Lung (tissue), 12 donors: ENCODE results near the gene B3GLCT. TPM values are rescaled to one million over a fixed set of nuclear protein-coding genes. Genes with fewer than 3 reads are reported as not detected.
A peak's percentile ranks its signal among the peaks of the same experiment; 100 is the strongest.

Experiments
- ATAC-seq: fragments of 200-7000 bp; cut with Tn5 transposase; one replicate; pipeline ENCODE4 v1.9.1; 2020; ENCODE audit warnings: moderate number of reproducible peaks; ENCODE audit not compliant: insufficient read depth, low FRiP score
- DNase-seq, 3 donors: peaks; one replicate each; pipeline ENCODE4 v3.0.0-alpha.2; 2013 to 2017
- H3K27ac ChIP-seq, 2 donors: one replicate each; pipeline ENCODE4 v1.5.1; 2013; ENCODE audit warnings: mild to moderate bottlenecking in 2 of 2, moderate library complexity in 2 of 2, control low read depth in 1 of 2, inconsistent platforms in 1 of 2, low read depth in 1 of 2, low read length in 1 of 2
- H3K27me3 ChIP-seq, 3 donors: one replicate each; pipeline ENCODE4 v1.5.1; 2013; ENCODE audit warnings: low read length in 2 of 3; ENCODE audit not compliant: control insufficient read depth in 3 of 3, insufficient read depth in 3 of 3
- H3K36me3 ChIP-seq, 4 donors: one replicate each; pipeline ENCODE4 v1.5.1; 2013; ENCODE audit warnings: low read length in 4 of 4, mild to moderate bottlenecking in 1 of 4, moderate library complexity in 1 of 4; ENCODE audit not compliant: control insufficient read depth in 4 of 4, insufficient read depth in 4 of 4
- H3K4me1 ChIP-seq, 5 donors: one replicate each; pipeline ENCODE4 v1.5.1; 2013; ENCODE audit warnings: low read length in 5 of 5, mild to moderate bottlenecking in 2 of 5, moderate library complexity in 1 of 5; ENCODE audit not compliant: control insufficient read depth in 5 of 5, insufficient read depth in 5 of 5
- H3K4me3 ChIP-seq: one replicate; pipeline ENCODE4 v1.5.1; 2013; ENCODE audit warnings: mild to moderate bottlenecking, control low read depth, moderate library complexity
- H3K9ac ChIP-seq, 2 donors: one replicate each; pipeline ENCODE4 v1.5.1; 2013; ENCODE audit warnings: low read length in 2 of 2, control low read depth in 1 of 2; ENCODE audit not compliant: insufficient read depth in 1 of 2
- H3K9me3 ChIP-seq, 4 donors: one replicate each; pipeline ENCODE4 v1.5.1; 2013; ENCODE audit warnings: low read length in 3 of 4, mild to moderate bottlenecking in 1 of 4, moderate library complexity in 1 of 4; ENCODE audit not compliant: control insufficient read depth in 4 of 4, insufficient read depth in 3 of 4
- WGBS, 2 donors: extraction: QIAGEN DNeasy Blood & Tissue Kit; methylation state at CpG; one replicate each; pipeline ENCODE4 v1.1.7; 2013; 5-methylcytosine and 5-hydroxymethylcytosine counted together
- polyA plus RNA-seq, 2 donors: library from polyadenylated mRNA; stranded (reverse); fragments of 200-250 nt; gene quantifications; one replicate each; pipeline ENCODE4 v1.2.1, GENCODE V29; 2013
- total RNA-seq, 2 donors: library from RNA; depleted of rRNA in 1 of 2; stranded (reverse); fragments of >200 nt in 1 of 2; gene quantifications; one replicate each; pipeline ENCODE4 v1.2.1, GENCODE V29; 2014 to 2021
- TF ChIP-seq, protein P1 (sequence below): IDR thresholded peaks from 2 replicates; pipeline ENCODE4 v1.5.1; 2012; ENCODE audit warnings: mild to moderate bottlenecking; ENCODE audit errors: control extremely low read depth, extremely low read depth
- donor health status: control.
- donor health status: control.
- donor health status: Bipolar disorder and iron deficiency.
- donor health status: healthy.
- donor health status: DM: yes; HTN: yes; CAD: no.

The B3GLCT gene
- total and polyA plus RNA-seq, 4 donors, result 2.4 to 13.7 (median 3.1) TPM

DNA sequence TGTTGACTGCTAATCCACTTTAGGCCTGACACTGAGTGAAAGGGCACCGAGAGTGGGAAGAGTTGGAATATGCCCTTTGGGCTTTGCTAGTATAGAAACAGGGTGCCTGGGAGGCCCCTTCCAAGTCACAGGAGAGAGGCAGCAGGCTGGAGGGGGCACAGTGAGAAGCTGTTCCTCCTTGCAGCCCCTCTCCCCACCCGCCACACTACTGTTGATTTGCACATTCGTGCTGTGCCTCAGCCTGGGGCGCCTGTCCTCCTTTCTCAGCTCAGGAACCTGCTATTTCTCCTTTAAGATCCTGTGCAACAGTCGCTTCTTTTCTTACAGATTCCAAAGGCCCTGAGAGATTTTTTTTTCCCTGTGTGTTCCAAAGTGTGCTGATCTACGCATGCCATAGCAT, 2.8 kb upstream of the B3GLCT start:
- WGBS, 2 donors, result 83 to 95% methylated on average over 6 of the region's 6 CpGs
- Histone ChIP-seq H3K9me3 (no peaks in the 10 kb centered on the region), H3K36me3 (no peaks in the 10 kb centered on the region), H3K27me3 (peaks cover 0 to 3% (median 0%) of the 10 kb centered on the region in 3 donors), H3K4me1 (peaks cover 0 to 11% (median 1%) of the 10 kb centered on the region in 5 donors), H3K27ac (no peak overlapping the region), H3K4me3 (no peak overlapping the region), H3K9ac (no peak overlapping the region)
- TF ChIP-seq, protein P1, sequence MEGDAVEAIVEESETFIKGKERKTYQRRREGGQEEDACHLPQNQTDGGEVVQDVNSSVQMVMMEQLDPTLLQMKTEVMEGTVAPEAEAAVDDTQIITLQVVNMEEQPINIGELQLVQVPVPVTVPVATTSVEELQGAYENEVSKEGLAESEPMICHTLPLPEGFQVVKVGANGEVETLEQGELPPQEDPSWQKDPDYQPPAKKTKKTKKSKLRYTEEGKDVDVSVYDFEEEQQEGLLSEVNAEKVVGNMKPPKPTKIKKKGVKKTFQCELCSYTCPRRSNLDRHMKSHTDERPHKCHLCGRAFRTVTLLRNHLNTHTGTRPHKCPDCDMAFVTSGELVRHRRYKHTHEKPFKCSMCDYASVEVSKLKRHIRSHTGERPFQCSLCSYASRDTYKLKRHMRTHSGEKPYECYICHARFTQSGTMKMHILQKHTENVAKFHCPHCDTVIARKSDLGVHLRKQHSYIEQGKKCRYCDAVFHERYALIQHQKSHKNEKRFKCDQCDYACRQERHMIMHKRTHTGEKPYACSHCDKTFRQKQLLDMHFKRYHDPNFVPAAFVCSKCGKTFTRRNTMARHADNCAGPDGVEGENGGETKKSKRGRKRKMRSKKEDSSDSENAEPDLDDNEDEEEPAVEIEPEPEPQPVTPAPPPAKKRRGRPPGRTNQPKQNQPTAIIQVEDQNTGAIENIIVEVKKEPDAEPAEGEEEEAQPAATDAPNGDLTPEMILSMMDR, result no peak
- no peak for DNase-seq
- no peak for ATAC-seq

DNA sequence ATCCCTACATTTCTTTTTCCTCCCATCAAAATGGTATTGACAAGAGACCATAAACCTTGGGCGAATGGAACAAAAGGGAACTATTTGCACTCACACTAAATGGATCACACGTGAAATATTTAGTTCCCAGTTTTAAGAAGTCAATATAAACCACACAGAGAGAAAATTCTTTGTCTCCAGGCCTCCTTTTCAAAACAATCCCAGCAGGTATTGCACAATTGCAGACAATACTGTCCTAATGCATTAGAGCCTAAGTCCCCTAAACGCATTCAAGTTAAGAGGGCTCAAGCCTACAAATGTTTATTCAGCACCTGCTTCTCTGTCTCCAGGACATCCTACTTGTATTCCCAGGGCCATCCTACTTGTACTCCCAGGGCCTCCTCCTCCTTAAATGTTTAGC, 1.3 kb upstream of the B3GLCT start:
- Histone ChIP-seq H3K36me3 (no peaks in the 10 kb centered on the region), H3K4me3 (no peak overlapping the region), H3K4me1 (peaks cover 0 to 13% (median 4%) of the 10 kb centered on the region in 5 donors), H3K27me3 (peaks cover 0 to 3% (median 0%) of the 10 kb centered on the region in 3 donors), H3K9me3 (no peaks in the 10 kb centered on the region), H3K9ac (no peak overlapping the region), H3K27ac (no peak overlapping the region)
- ATAC-seq, result no peak
- DNase-seq, result no peak
- TF ChIP-seq, protein P1, result no peak
- 39 to 66% methylated on average over 3 of the region's 3 CpGs for WGBS, 2 donors

GRCh38 chr13:31199527-31199848, 287 bp upstream of the B3GLCT start:
- DNase-seq (no peak), ATAC-seq (no peak)
- 7 to 24% methylated on average over 6 to 15 of the region's 15 CpGs for WGBS, 2 donors

More at GRCh38 chr13:31199527-31199848, 287 bp upstream of the B3GLCT start:
- H3K9ac ChIP-seq, result no peak overlapping the region
- peak overlapping the region; percentile 98 for H3K27ac ChIP-seq
- H3K36me3 ChIP-seq, result no peaks in the 10 kb centered on the region
- TF ChIP-seq, protein P1, result no peak
- H3K9me3 ChIP-seq, result no peaks in the 10 kb centered on the region
- peaks cover 0 to 3% (median 0%) of the 10 kb centered on the region in 3 donors for H3K27me3 ChIP-seq
- H3K4me1 ChIP-seq, result peaks cover 0 to 13% (median 4%) of the 10 kb centered on the region in 5 donors
- peak overlapping the region; percentile 89 for H3K4me3 ChIP-seq
